NCI-H2227 treated with DMSO at 0.1 percent for 48 hours (cell line): Measurements from ENCODE around the gene SH3BP2.

Source experiments
- DNase-seq: peaks from one replicate; lab custom pipeline; 2025; lab: John Stamatoyannopoulos, UW

Gene SH3BP2

DNA sequence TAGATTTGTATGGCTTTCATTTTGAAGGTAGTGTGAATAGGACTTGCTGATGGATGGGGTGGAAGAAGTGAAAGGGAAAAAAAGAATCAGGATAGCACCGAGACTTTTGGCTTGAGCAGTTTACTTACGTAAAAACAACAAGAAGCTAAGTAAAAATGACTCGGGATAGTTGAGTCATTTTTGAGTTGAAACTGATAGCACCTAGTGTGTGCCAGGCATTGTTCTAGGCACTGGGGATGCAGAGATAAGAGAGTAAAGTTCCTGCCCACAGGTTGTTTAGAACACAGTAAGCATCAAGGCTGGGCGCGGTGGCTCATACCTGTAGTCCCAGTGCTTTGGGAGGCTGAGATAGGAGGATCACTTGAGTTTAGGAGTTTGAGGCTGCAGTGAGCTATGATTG is 85.5 kb downstream of the SH3BP2 start:
- no peak for DNase-seq

DNA sequence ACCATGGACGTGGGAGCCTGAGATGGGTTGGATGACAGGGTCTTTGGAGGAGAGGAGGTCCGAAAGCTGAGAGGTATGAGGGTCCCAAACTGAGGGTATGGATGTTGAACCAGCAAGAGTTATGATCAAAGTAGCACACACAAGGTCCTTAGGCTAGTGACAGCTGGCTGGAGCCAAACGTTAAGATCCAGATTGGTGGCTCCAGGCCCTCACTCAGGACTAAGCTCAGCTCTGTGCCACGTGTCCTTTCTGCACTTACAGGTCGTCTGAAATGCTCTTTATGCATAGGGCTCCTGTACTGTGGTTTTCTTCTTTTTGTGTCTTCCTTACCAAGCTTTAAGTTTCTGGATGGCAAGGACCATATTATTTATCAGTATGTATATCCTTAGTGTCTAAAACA is 86.1 kb downstream of the SH3BP2 start:
- no peak for DNase-seq

DNA sequence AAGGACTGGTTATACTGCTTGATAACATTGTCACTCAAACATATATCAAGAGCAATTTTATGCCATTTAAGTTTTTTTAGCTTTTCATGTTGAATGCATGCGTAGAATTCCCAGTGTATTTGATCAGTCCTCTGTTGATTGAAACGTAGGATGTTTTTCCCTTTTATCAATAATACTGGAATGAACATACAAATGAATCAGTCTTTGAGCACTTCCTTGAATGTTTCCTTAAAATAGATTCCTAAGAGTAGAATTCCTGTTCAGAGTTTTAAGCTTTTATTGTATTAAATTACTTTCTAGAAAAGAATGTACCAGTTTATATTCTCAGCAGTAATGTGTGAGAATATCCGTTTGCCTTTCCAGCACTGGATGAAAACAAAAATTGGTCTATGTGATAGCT is 88.5 kb downstream of the SH3BP2 start:
- no peak for DNase-seq

DNA sequence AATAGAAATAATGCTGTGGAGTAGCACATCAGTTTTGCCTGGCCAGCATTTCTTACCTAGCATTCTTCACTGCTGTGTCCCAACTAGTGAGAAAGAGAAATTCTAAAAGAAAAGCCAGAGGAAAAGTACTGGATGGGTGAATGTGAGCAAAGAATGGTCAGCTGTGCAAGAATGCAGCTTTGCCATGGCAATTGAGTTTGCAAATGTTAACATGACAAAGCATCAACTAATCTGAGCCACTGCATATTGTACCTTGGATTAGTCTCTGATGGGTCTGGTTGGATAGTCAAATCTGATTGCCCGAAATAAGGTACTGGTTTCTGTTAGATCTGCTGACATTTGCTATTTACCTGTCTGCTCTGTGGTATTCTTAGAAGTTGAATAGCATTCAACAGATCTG is 89.5 kb downstream of the SH3BP2 start:
- DNase-seq: no peak

DNA sequence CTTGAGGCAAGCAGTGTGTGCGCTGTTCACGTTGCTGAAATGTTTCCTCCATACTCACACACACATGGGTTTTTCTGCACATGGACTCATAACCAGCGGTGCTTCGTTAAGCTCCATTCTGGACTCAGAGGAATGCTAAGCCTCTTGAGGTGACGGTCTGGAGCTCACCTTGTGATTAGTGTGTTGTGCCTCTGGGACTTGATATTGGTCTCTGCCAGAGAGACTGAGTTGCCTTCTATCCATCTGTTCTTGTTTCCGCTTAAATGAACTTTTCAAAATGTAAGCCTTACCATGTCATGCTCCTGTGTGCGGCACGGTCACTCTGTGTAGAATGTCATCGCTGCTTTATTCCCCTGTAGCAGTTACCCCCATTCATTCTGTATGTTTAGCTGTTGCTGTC is 93.3 kb downstream of the SH3BP2 start:
- DNase-seq: no peak

DNA sequence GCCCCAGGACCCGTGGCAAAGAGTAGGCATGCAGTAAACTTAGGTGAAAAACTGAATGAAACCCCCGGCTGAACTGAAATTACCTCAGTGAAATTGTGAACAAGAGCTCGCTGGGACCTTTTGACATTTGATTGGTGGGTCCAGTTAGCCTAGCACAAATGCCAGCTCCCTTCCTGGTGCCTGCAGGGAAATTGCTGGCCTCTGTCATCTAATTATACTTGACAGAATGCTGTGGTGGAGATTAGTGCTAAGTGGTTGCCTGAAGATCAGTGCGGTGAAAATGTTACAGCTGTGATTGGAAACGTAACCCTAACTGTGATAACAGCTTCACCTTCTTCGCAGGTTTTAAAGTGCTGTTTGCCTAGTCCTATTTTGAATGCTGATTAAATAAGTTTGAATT is 93.7 kb downstream of the SH3BP2 start:
- peak; percentile 91 for DNase-seq

DNA sequence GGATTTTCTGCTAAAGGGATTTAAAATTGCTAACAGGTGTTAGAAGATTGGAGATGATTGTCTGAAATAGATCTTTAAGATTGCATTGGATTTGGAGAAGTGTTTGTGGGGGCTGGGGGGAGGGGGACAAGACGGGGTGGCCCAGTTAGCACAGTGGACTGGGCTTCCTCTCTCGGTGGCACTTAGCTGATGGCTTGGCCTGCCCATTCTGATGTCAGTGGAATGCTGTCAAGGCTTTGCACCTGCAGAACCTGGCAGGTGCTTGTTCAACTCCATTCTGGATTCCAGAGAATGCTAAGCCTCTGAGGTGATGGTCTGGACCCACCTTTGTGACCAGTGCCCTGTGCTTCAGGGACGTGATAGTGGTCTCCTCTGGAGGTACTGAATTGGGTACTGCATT is 94.5 kb downstream of the SH3BP2 start:
- no peak for DNase-seq

DNA sequence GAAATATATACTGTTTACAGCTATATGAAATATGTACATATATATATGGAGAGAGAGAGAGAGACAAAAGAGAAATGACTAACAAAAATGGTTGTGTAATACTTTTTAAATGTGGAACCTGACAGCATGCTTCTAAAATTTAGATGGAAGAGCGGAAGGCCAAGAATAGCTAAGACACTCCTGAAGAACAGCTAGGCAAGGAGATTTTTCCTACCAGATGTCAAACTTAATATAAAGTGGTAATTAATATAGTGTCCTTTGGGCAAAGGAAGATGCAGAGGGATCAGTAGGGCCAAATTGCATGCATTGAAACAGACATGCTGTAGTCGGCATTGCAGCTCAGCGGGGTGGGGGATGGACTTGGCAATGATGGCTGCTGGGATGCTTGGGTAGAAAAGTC is 96.0 kb downstream of the SH3BP2 start:
- DNase-seq: no peak
